GM18526 (cell line): ENCODE measurements around the gene PSMB5.

Source experiments
- POLR2A ChIP-seq: IDR thresholded peaks from 3 replicates; pipeline ENCODE4 v1.6.1; 2011; ENCODE audit not compliant: insufficient read length; ENCODE audit errors: extremely low read depth

Gene PSMB5

GRCh38 chr14:23018107-23018506 is 16.6 kb downstream of the PSMB5 start:
- TF ChIP-seq POLR2A: no peak

GRCh38 chr14:23017091-23017490 is 17.6 kb downstream of the PSMB5 start:
- TF ChIP-seq POLR2A: no peak

GRCh38 chr14:23015618-23016017 is 19.1 kb downstream of the PSMB5 start:
- TF ChIP-seq POLR2A: no peak

GRCh38 chr14:23013054-23013748 is 21.5 kb downstream of the PSMB5 start:
- TF ChIP-seq POLR2A: no peak

GRCh38 chr14:23009939-23010726 is 24.6 kb downstream of the PSMB5 start, which contains the start of gene C14orf93:
Gene C14orf93, minus strand, starts transcription at chr14:23010143. Its CDS starts 11,120 bp downstream, at chr14:22999023.
- TF ChIP-seq POLR2A: peak; percentile 41

GRCh38 chr14:23009483-23009938 is 25.2 kb downstream of the PSMB5 start:
- TF ChIP-seq POLR2A: no peak

GRCh38 chr14:23008831-23009230 is 25.9 kb downstream of the PSMB5 start:
- TF ChIP-seq POLR2A: no peak

GRCh38 chr14:23006544-23007419 is 27.9 kb downstream of the PSMB5 start:
- peak; percentile 93 for TF ChIP-seq POLR2A

GRCh38 chr14:23006188-23006534 is 28.5 kb downstream of the PSMB5 start:
- TF ChIP-seq POLR2A: no peak

- TF ChIP-seq POLR2A: no peak
These were observed 29.1 kb downstream of the PSMB5 start for GRCh38 chr14:23005451-23006187.

- no peak for TF ChIP-seq POLR2A
These were observed 32.1 kb downstream of the PSMB5 start for GRCh38 chr14:23002592-23002991.

- TF ChIP-seq POLR2A: no peak
These were observed 33.8 kb downstream of the PSMB5 start for GRCh38 chr14:23000860-23001259.

- no peak for TF ChIP-seq POLR2A
These were observed 36.2 kb downstream of the PSMB5 start for GRCh38 chr14:22998329-22999012.

- no peak for TF ChIP-seq POLR2A
These were observed 36.9 kb downstream of the PSMB5 start for GRCh38 chr14:22997676-22998323.
